Lower leg skin (tissue), 3 donors: Measurements from ENCODE around the gene GSN.

ENCODE experiments used
- POLR2A ChIP-seq, 2 donors: fragments of 450-650 bp; IDR thresholded peaks; one replicate each; pipeline ENCODE4 v1.6.1; 2016 to 2017; ENCODE audit warnings: antibody characterized with exemption in 2 of 2, mild to moderate bottlenecking in 1 of 2, moderate library complexity in 1 of 2
- TF ChIP-seq, protein P1 (sequence below), 3 donors: fragments of 450-650 bp; IDR thresholded peaks; one replicate each; pipeline ENCODE4 v1.5.1; 2016; ENCODE audit warnings: antibody characterized with exemption in 3 of 3, mild to moderate bottlenecking in 3 of 3, moderate library complexity in 2 of 3

DNA sequence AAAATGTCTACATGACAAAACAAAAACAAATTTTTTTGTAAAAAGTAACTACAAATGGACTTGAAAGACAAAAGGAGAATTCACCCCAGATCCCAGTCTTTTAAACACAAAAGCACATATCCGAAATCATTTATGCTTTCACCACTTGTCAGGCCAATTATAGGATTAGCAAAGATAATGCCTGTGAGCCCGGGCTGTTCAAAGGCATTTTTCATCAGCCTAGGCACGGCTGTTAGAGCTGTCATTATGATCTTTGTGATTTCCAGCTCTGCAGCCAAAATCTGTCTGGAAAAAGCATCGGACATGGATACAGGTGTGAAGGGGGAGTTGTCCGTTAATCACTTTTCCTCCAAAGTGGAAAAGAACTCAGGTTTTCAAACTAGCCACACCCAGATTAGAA lies 42.7 kb upstream of the GSN start:
- TF ChIP-seq, protein P1, sequence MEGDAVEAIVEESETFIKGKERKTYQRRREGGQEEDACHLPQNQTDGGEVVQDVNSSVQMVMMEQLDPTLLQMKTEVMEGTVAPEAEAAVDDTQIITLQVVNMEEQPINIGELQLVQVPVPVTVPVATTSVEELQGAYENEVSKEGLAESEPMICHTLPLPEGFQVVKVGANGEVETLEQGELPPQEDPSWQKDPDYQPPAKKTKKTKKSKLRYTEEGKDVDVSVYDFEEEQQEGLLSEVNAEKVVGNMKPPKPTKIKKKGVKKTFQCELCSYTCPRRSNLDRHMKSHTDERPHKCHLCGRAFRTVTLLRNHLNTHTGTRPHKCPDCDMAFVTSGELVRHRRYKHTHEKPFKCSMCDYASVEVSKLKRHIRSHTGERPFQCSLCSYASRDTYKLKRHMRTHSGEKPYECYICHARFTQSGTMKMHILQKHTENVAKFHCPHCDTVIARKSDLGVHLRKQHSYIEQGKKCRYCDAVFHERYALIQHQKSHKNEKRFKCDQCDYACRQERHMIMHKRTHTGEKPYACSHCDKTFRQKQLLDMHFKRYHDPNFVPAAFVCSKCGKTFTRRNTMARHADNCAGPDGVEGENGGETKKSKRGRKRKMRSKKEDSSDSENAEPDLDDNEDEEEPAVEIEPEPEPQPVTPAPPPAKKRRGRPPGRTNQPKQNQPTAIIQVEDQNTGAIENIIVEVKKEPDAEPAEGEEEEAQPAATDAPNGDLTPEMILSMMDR (IDR thresholded peaks at IDR 0.05) = no peak
- TF ChIP-seq POLR2A (IDR thresholded peaks at IDR 0.05) = no peak
